GM12864 (cell line): ENCODE data around the gene TRABD2B.

ENCODE experiments used
- DNase-seq: peaks from one replicate; pipeline ENCODE4 v3.0.0-alpha.2; 2011; ENCODE audit warnings: low read depth
- H3K4me3 ChIP-seq: 2 replicates; pipeline ENCODE4 v1.5.1; 2011; ENCODE audit warnings: mild to moderate bottlenecking, low read depth, low read length, control low read depth
- CTCF ChIP-seq: IDR thresholded peaks from 2 replicates; pipeline ENCODE4 v1.5.1; 2011; ENCODE audit warnings: low read depth, mild to moderate bottlenecking, moderate library complexity, low read length, control low read depth, inconsistent platforms; ENCODE audit errors: missing control alignments

The TRABD2B gene

DNA sequence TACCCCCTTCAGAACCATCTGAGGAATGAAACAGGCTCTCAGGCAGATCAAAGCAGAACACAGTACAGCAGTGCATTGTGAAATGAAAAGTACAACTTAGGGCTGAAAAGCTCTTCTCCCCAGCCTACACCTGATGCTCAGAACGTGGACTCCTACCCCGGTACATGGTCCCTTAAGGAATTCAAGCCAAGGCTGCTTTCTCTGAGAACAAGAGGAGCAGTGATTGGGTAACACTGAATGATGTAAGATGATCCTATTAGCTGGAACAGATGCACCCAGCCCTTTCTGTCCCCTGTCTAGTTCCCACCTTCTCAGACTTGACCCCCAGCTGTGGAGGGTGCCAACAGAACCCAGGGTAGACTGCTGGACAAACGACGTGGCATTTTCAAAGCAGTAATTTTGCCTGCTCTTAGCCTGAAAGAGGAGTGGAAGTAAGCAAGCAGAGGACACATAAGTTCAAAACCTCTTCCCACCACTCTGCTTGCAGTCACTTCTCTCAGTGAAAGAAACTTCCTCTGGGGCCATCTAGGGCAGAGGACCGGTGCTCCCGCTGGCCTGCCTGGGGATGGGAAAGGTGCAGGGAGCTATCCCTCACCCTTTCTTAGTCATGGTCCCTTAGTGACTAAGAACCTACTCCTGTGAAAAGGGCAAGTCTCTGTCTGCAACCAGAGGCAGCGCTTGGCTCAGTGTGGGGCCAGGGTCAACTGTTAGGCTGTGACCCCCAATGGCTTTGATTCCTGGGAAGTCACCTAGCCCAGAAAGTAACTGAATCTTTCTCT lies 72.7 kb downstream of the TRABD2B start:
- DNase-seq = no peak
- TF ChIP-seq CTCF = no peak
- H3K4me3 ChIP-seq = no peak overlapping the region

- no peak for DNase-seq
- TF ChIP-seq CTCF = no peak
- no peak overlapping the region for H3K4me3 ChIP-seq
Observed at GRCh38 chr1:47921935-47922415, 75.2 kb downstream of the TRABD2B start.

- no peak overlapping the region for H3K4me3 ChIP-seq
- TF ChIP-seq CTCF = no peak
- no peak for DNase-seq
Observed at GRCh38 chr1:47919113-47919833, 77.9 kb downstream of the TRABD2B start.

DNA sequence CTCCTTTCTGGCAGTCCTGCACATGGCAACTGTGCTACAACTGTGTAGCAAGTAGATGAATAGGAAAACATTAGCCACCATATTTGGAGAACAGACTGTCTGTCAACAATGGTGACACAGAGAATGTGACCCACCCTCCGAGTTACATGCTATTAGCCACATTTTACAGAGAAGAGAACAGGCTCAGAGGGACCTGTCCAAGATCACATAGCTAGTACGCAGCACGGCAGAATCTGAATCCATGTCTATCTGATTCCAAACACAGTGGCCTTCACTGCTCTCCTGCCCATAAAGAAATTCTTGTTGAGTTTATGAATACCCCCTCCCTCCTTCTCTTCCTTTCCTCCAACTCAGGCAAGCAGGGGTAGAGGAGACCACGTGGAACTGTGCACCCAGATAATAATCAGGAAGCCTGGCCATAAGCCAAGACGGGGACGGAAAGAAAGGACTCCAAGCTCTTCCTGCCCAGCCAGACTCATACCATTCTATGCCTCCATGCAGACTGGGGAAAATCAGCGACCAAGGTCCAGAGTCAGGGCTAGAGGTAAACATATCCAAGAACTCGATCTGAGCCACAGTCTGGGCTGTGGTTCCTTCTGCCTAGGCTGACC lies 78.8 kb downstream of the TRABD2B start:
- DNase-seq = no peak
- no peak for TF ChIP-seq CTCF
- H3K4me3 ChIP-seq = no peak overlapping the region

GRCh38 chr1:47917687-47918086 lies 79.5 kb downstream of the TRABD2B start:
- DNase-seq = no peak
- no peak overlapping the region for H3K4me3 ChIP-seq
- TF ChIP-seq CTCF = no peak

DNA sequence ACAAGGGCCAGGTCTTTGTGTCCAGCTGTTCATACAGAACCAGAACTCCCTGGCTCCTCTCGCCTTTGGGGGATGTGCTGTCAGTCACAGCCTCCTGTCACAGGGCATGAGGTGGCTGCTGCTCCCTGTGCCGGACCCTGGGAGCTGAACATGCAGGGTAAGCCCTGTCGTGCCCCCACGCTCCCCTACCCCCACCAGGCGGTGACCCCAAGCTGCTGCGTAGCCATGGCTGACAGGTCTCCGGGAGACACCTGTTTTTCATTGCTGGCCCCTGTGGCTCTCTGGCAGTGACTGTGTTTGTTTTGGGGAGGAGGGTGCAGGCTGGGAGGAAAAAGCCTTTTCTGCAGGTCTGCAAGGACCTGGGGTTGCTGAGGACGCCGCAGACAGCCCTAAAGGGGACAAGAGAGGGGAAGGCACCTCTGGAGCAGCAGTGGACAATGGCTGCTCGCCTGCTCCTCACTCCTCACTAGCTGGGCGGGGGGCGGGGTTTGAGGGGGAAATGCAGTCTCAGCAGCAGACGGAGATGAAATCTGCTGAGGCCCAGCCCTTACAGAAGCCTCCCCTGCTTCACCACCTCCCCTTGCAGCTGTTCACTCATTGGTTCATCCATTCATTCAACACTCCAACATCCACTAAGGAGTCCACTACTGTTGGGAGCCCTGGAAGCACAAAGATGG lies 81.4 kb downstream of the TRABD2B start:
- no peak for TF ChIP-seq CTCF
- no peak for DNase-seq

More for the DNA sequence above, 81.4 kb downstream of the TRABD2B start:
- no peak overlapping the region for H3K4me3 ChIP-seq
